HG02798 (cell line): ENCODE measurements around the gene CSH2.
"Not testable (repeated sequence)": the region's sequence is repeated elsewhere in the genome, so short reads cannot be mapped to it uniquely, and the experiment has no call there.

Experiments
- ATAC-seq: cut with Tn5 transposase; IDR thresholded peaks from one replicate; pipeline ENCODE4 v1.9.1; 2021; ENCODE audit warnings: mild to moderate bottlenecking; ENCODE audit not compliant: unreplicated experiment, poor library complexity

CSH2 gene

GRCh38 chr17:63866625-63867024 is 6.9 kb downstream of the CSH2 start:
- not testable (repeated sequence) for ATAC-seq

GRCh38 chr17:63859257-63859656 is 14.2 kb downstream of the CSH2 start:
- no peak for ATAC-seq

GRCh38 chr17:63856425-63856824 is 17.1 kb downstream of the CSH2 start:
- ATAC-seq = not testable (repeated sequence)

- no peak for ATAC-seq
Observed at GRCh38 chr17:63855185-63855584, 18.3 kb downstream of the CSH2 start.

- ATAC-seq = no peak
Observed at GRCh38 chr17:63854709-63855108, 18.8 kb downstream of the CSH2 start.

- no peak for ATAC-seq
Observed at GRCh38 chr17:63853260-63853659, 20.2 kb downstream of the CSH2 start.

- no peak for ATAC-seq
Observed at GRCh38 chr17:63850401-63850800, 23.1 kb downstream of the CSH2 start.

- peak; percentile 78 for ATAC-seq
Observed at GRCh38 chr17:63848834-63849689, 24.4 kb downstream of the CSH2 start.

GRCh38 chr17:63847525-63848249 is 25.8 kb downstream of the CSH2 start:
- no peak for ATAC-seq

GRCh38 chr17:63845509-63845908 is 28.0 kb downstream of the CSH2 start:
- no peak for ATAC-seq

GRCh38 chr17:63843910-63844677 is 29.4 kb downstream of the CSH2 start:
- ATAC-seq = no peak

GRCh38 chr17:63843387-63843888 is 30.0 kb downstream of the CSH2 start:
- not testable (repeated sequence) for ATAC-seq

- ATAC-seq = peak; percentile 81
Observed at GRCh38 chr17:63842540-63843386, 30.7 kb downstream of the CSH2 start, which contains the start of gene SMARCD2. SMARCD2 (minus strand) TSS chr17:63842685; CDS start chr17:63842674, 11 bp downstream.

GRCh38 chr17:63842173-63842539 is 31.3 kb downstream of the CSH2 start:
- ATAC-seq = peak; percentile 37

GRCh38 chr17:63841350-63842172 is 31.9 kb downstream of the CSH2 start:
- ATAC-seq = no peak

- ATAC-seq = no peak
Observed at GRCh38 chr17:63840591-63841349, 32.7 kb downstream of the CSH2 start.

GRCh38 chr17:63838631-63839171 is 34.8 kb downstream of the CSH2 start:
- no peak for ATAC-seq
